GM12872 (cell line): ENCODE measurements around the gene HOXC9.

Experiments used
- CTCF ChIP-seq: IDR thresholded peaks from 3 replicates; pipeline ENCODE4 v1.5.1; 2011; ENCODE audit warnings: low read depth, mild to moderate bottlenecking, low read length, moderate library complexity; ENCODE audit not compliant: insufficient read depth

HOXC9 gene

GRCh38 chr12:53958128-53958527 is 41.8 kb upstream of the HOXC9 start:
- no peak for TF ChIP-seq CTCF

- no peak for TF ChIP-seq CTCF
These were observed 40.6 kb upstream of the HOXC9 start for GRCh38 chr12:53959314-53959713.

DNA sequence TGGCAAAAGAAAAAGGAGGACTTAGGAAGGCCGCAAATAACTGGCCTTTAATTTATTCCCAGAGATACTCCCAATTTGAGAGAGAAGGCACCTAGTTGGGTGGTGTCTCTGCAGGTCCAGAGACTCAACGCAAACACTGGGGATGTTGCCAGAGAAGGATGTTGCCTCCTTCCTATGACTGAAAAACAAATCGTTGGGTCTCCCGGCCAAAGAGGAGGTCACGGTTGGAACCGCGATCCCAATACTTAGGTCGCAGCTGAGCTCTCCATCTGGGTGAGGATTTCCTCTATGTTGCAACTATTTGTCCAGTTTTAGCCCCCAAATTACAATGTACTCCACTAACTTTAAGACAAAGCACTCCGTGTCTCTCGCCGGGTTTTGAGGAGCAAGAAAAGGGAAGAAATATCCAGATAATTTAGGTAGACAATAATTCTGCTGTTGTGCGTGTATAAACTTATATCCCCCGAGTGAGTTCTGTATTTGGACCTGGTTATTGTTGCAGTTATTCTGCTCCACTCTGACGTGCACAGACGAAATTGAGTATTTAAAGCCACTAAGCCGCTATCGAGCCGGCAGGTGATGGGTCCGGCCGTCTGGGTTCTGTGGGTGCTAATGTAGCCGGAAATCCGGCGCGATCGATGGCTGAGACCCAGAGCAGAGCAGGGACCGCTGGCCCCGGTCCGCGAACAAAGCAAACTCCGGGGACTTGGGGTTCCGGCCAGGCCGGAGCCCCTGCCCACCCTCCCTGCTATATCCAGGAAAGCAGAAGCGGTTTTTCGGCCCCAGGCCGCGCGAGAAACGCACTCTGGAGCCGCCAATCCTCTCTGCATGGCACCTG is 39.6 kb upstream of the HOXC9 start:
- no peak for TF ChIP-seq CTCF

DNA sequence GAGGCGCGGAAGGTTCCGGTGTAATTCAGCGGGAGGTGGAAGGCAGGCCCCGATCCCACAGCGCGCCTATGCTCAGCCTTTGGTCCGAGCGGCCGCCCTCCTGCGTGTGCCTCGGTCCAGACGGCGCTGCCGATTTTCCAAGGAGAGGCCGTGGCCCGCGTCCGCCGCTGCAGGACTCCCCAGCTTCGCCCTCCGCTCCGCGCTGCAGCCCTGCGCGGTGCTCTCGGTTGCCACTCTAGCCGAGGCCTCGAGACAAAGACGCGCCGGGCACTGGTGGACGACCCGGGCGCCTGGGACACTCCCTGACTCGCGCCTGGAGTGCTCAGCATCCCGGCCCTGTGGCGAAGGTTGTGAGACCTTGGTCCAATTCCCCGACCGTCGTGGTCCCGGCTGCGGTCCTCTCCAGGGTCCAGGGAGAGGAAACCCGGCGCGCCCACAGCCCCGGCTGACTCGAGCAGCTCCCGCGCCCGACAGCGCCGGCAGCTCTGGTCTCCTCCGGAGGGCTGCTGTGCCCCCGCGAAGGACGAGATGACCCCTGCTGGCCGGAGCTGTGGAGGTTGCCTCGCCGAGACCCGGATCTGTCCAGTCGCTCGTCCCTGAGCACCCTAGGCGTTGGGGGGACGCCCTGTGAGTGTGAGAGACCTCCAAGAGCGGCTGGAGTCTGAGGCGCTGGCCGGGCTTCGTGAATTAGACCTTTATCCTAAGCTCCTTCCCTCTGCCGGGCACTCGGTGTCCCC is 38.8 kb upstream of the HOXC9 start:
- no peak for TF ChIP-seq CTCF

DNA sequence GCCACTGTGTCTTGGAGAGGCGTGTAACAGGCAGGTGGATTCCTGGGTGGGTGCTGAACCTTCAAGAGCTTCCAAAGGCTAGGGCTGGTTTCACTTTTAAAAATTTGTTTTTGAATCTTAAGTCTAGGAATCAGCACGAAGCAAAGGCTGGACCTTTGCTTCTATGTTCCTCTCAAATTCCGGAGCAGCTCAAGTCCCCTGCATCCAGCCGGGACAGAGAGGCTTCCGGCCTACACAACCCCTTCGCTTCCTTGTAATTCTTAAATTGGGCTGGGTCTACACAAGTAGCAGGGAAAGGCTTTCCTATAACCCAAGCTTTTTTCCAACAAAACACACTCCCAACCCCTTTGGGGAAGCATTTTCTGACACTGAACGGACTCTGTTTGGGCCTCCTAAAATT is 37.0 kb upstream of the HOXC9 start:
- TF ChIP-seq CTCF: no peak

GRCh38 chr12:53963434-53964314 is 36.3 kb upstream of the HOXC9 start:
- no peak for TF ChIP-seq CTCF

DNA sequence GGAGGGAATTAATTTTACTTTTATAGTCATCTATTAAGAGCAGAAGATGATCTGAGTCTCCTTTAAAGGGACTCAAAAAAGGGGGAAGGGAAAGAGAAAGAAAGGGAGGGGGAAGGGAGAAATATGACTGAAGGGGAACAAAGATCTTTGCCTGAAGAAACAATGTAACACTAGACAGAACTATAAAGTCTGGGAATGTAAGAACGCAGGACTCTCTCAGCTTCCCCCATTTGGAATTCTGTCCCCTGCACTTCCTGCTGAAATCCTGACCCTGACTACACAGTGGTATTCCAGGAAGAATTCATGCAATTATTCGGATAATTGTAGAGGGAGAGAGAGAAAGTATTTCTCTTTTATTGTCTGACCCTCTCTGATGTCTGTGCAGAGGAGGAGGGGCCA is 35.6 kb upstream of the HOXC9 start:
- TF ChIP-seq CTCF: no peak
